HG03442 (cell line): ENCODE results near the gene NFYB.
"Not testable (repeated sequence)": the region's sequence is repeated elsewhere in the genome, so short reads cannot be mapped to it uniquely, and the experiment has no call there.

Source experiments
- ATAC-seq: cut with Tn5 transposase; IDR thresholded peaks from one replicate; pipeline ENCODE4 v1.9.1; 2021; ENCODE audit warnings: mild to moderate bottlenecking, moderate library complexity; ENCODE audit not compliant: unreplicated experiment

Gene NFYB

GRCh38 chr12:104121001-104121400 is 17.0 kb downstream of the NFYB start:
- ATAC-seq, result no peak

- no peak for ATAC-seq
These were observed 22.4 kb downstream of the NFYB start for GRCh38 chr12:104115587-104115975.

DNA sequence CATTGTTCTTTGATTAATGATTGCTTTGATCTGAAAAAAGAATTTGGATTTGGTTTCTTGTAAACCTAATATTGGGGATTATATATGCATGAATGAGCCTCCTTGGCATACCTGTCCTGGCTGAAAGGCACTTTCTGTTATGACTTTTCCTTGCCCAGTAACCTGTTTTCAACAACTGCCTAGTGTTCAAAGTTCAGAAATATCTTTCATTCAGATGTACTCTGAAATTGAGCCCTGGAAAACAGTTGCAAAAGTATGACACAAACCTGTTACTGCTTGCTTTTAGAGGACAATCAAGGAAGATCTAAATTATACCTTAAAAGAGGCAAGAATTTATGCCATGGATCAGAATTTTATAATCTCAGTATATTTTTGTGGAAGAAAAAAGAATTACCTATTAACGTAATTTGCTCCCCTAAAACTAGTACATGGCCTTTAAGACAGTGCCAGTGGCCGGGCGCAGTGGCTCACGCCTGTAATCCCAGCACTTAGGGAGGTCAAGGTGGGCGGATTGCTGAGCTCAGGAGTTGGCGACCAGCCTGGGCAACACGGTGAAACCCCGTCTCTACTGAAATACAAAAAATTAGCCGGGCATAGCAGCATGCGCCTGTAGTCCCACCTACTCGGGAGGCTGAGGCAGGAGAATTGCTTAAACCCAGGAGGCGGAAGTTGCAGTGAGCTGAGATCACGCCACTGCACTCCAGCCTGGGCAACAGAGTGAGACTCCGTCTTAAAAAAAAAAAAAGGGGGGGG is 23.0 kb downstream of the NFYB start:
- not testable (repeated sequence) for ATAC-seq

GRCh38 chr12:104109446-104110271 is 28.4 kb downstream of the NFYB start:
- ATAC-seq, result no peak

GRCh38 chr12:104108755-104109445 is 29.1 kb downstream of the NFYB start:
- peak; percentile 58 for ATAC-seq

GRCh38 chr12:104106965-104107364 is 31.0 kb downstream of the NFYB start:
- ATAC-seq, result no peak

- no peak for ATAC-seq
These were observed 32.5 kb downstream of the NFYB start for GRCh38 chr12:104105461-104105860.

GRCh38 chr12:104097954-104098353 is 40.1 kb downstream of the NFYB start:
- ATAC-seq, result no peak

- ATAC-seq, result no peak
These were observed 42.7 kb downstream of the NFYB start for GRCh38 chr12:104095289-104095688.

DNA sequence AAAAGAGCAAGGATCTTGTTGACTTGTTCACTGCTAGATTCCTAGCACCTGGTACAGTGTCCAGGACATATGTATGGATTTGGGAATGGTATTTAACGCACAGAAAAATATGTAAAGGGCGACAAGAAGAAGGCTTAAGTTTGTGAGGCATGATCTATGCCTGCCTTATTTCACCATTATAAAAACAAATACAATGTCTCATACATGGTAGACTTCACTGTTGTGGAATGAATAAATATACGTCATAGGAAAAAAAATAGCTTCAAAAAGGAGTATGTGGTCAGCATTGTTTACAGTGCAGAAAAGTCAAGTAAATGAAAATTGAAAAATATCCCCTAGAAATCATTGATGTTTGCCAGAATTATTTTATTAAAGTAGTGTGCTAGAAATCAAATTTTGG is 43.7 kb downstream of the NFYB start:
- no peak for ATAC-seq

- no peak for ATAC-seq
These were observed 46.9 kb downstream of the NFYB start for GRCh38 chr12:104091136-104091535.

GRCh38 chr12:104090685-104091084 is 47.3 kb downstream of the NFYB start:
- ATAC-seq, result no peak

GRCh38 chr12:104083769-104084475 is 54.1 kb downstream of the NFYB start:
- ATAC-seq, result peak; percentile 92

DNA sequence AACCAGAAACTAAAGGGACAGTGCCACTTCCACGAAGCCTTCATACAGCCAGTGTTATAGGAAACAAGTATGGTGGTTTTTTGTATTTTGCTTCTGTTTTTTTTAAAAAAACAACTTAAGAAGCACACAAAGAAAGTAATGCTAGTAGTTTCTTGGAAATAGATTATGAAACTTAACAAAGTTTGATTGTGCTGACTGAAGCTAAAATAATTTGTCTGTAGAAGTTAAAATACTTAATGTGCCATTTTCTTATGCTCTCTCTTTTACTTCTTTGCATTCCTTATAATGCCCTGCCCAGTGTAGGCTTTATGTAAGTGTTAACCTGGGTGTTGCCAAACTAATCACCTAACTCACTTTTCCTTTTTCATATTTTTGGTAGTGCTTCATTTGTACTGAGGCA is 57.2 kb downstream of the NFYB start:
- no peak for ATAC-seq

GRCh38 chr12:104079024-104079423 is 59.0 kb downstream of the NFYB start:
- no peak for ATAC-seq

DNA sequence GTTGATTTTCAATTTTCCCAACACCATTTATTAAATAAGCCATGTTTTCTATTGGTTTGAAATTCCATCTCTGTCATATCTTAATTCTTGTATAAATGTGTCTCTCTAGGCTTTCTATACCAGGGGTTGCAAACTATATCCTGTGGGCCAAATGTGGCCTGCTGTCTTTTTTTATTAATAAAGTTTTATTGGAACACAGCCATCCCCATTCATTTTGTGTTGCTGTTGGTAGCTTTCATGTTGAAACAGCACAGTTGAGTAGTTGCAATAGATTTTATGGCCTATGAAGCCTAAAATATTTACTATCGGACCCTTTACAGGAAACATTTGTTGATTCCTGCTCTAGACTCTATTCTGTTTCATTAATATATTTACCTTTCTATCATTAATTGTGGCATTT is 64.3 kb downstream of the NFYB start:
- no peak for ATAC-seq

- no peak for ATAC-seq
These were observed 65.9 kb downstream of the NFYB start for GRCh38 chr12:104072099-104072498.
